Measurements from ENCODE around the gene ADAMTSL3. TPM values are rescaled to one million over a fixed set of nuclear protein-coding genes. Genes with fewer than 3 reads are reported as not detected.
A peak's percentile ranks its signal among the peaks of the same experiment; 100 is the strongest.

ADAMTSL3 gene
- total RNA-seq, 8 experiments from 2014 or later: 0.08 to 53.7 (median 0.32) TPM

DNA sequence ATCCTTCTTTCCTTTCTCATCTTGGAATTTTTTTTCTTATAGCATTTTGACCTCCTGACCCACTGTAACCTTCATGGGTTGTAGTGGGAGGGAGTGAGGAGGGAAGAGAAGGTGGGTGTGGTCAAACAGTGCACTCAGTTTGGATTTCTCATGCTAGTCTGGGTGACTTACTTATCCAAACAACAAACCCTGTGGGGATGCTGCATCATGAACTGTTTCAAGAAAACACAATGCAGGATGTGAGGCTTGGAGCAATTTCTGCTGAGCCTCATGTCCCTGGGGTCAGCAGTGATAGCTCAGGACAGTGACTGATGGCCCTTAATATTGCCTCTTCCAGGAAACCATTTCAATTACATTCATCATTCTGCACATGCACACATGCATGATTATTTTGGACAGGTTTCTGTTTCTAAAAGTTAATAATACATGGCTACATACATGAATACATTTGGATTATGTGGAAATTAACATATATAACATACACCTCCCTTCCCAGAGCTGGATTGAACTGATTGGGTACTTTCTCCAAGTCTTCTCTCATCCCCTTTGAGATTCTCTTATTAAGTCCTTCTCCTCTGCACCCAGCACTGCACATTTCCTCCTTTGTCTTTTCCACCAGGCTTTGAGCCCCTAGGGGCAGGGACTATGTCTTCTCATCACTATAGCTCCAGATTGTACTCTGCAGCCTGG lies 61.2 kb downstream of the ADAMTSL3 start:
- Histone ChIP-seq H3K27ac (no peak overlapping the region), H3K4me1 (replicated peaks in 1 of 2) (no peaks in the 10 kb centered on the region), H3K4me3 (no peak overlapping the region)
- in situ Hi-C loops (cut with MboI; ENCODE audit: low pct_unique_long_range_greater_than_20kb in 2 of 9, low sequenced_read_pairs in 9 of 9, unreplicated experiment in 9 of 9): no loop called here
- ATAC-seq (replicated peaks in 6 of 8): peak in 6 of 8 experiments; percentile 38 to 90 (median 72)

DNA sequence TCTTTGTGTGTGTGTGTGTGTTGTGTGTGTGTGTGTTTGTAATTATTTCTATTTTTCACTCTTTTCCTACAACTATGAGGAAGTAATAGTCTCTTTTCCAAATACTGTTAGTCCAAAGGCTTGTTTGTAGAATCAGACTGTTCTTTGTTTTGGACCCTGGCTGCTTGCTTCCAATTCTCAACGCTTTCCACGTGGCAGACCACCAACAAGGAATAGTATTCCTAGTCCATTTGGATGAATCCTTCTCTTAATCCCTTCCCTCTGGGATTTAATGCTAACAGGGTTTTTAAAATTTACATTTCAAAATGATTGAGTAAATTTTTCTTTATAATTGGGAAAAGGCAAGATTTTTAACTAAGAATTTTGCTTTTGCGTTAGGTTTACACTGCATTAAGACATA lies 62.7 kb downstream of the ADAMTSL3 start:
- no peaks in the 10 kb centered on the region for H3K4me1 ChIP-seq (replicated peaks in 1 of 2)
- H3K4me3 ChIP-seq: no peak overlapping the region
- in situ Hi-C loops (cut with MboI; ENCODE audit: low pct_unique_long_range_greater_than_20kb in 2 of 9, low sequenced_read_pairs in 9 of 9, unreplicated experiment in 9 of 9): no loop called here
- H3K27ac ChIP-seq: no peak overlapping the region
- no peak for ATAC-seq (replicated peaks in 6 of 8)
- 19 to 97% (median 67%) methylated on average over 1 to 3 of the region's 3 CpGs; no CpG with 5 or more reads in 2 of the 10 experiments for WGBS, 10 experiments

DNA sequence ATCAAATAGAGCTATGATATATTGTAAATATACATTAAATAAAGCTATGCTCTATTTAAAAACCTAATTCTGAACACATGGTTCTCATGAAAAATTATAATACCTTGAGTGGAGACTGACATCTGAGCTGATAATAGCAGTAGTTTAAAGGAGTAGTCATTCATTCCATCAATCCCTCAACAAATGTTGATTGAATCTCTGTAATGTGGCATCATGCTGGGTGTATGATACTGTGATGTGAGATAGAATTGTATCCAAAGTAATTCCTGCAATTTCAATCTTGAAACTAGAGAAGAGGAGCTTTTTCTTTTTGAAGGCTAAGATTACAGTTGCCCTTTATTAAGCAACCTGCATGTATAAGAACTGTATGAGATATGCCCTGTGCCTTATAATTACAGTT lies 63.1 kb downstream of the ADAMTSL3 start:
- Histone ChIP-seq H3K4me1 (replicated peaks in 1 of 2) (no peaks in the 10 kb centered on the region), H3K4me3 (no peak overlapping the region), H3K27ac (no peak overlapping the region)
- in situ Hi-C loops (cut with MboI; ENCODE audit: low pct_unique_long_range_greater_than_20kb in 2 of 9, low sequenced_read_pairs in 9 of 9, unreplicated experiment in 9 of 9): no loop called here
- ATAC-seq (replicated peaks in 6 of 8): no peak

DNA sequence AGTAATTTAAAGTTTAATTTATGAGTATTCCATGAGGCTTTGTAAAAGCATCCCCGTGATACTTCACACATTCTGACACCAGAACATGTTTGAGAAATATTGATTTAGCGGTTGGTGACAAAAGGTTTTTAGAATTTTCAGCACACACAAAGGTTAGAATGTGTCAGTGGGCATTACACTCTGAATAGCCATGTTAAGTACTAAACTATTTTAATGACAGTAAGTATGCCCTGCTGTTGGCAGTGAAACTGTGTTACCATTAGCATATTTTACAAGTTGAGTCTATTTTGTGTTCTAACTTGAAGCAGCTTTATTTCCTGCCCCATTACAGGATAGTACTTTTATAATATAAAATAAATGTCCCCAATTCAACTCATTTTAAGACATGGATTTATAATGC lies 66.5 kb downstream of the ADAMTSL3 start:
- in situ Hi-C loops (cut with MboI; ENCODE audit: low pct_unique_long_range_greater_than_20kb in 2 of 9, low sequenced_read_pairs in 9 of 9, unreplicated experiment in 9 of 9): no loop called here
- peak in 2 of 8 experiments; percentile 37 to 67 for ATAC-seq (replicated peaks in 6 of 8)
- WGBS, 10 experiments: 9 to 67% (median 31%) methylated on average over 1 to 2 of the region's 2 CpGs; no CpG with 5 or more reads in 1 of the 10 experiments
- H3K27ac ChIP-seq: no peak overlapping the region
- H3K4me1 ChIP-seq (replicated peaks in 1 of 2): no peaks in the 10 kb centered on the region
- no peak overlapping the region for H3K4me3 ChIP-seq

DNA sequence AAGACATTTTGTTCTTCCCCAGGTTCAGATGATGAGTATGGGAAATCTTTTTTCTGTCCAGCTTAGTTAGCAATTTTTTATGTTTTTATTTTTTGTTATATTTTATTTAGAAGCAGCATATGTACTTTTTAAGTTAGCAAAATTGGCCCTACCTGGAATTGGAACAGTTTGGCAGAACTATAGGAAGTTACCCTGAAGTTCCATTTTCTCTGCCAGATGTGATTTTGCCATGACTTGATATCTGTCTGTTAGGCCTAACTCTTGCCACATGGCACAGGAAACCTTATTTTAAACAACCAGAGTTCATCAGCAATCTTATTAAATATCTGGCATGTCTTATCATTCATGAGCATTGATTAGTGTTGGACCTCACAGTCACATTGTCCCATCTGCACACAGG lies 67.1 kb downstream of the ADAMTSL3 start:
- ATAC-seq (replicated peaks in 6 of 8): no peak
- Histone ChIP-seq H3K4me3 (no peak overlapping the region), H3K27ac (no peak overlapping the region), H3K4me1 (replicated peaks in 1 of 2) (no peaks in the 10 kb centered on the region)
- in situ Hi-C loops (cut with MboI; ENCODE audit: low pct_unique_long_range_greater_than_20kb in 2 of 9, low sequenced_read_pairs in 9 of 9, unreplicated experiment in 9 of 9): no loop called here

DNA sequence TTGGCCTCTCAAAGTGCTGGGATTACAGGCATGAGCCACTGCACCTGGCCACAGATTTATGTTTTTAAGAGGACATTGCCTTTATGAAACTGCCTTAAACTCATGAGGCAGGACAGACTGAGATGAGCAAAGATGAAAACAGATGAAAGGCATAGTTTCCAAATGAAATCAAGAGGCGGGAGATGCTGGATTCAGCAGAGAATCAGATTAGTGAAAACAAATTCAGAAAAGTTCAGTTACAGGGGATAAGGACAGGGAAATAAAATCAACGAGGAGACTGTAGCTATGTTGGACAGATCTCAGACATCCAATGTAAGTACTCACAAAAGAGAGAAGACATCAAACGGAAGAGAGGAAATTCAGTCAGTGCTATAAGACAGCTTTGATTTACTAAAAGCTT lies 68.1 kb downstream of the ADAMTSL3 start:
- no peak for ATAC-seq (replicated peaks in 6 of 8)
- Histone ChIP-seq H3K27ac (no peak overlapping the region), H3K4me1 (replicated peaks in 1 of 2) (no peaks in the 10 kb centered on the region), H3K4me3 (no peak overlapping the region)
- in situ Hi-C loops (cut with MboI; ENCODE audit: low pct_unique_long_range_greater_than_20kb in 2 of 9, low sequenced_read_pairs in 9 of 9, unreplicated experiment in 9 of 9): no loop called here
- WGBS, 10 experiments: 47 to 90% (median 76%) methylated on average over 1 to 3 of the region's 3 CpGs

DNA sequence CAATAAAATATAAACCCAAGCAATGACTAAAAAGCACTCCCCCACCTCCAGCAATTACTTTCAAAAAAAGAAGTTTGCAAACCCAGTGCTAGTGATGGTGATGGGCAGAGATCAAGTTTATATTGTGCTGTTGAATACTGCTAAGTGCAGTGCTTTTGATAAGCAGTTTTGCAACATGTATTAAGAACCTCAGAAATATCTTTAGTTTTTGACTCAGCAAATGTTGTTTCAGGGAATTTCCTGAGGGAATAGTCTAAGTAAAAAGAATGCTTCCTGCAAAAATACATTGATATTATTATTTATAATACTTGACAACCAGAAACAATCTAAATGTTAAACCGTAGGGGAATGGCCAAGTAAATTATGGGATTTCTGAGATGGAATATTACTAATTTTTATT lies 69.3 kb downstream of the ADAMTSL3 start:
- in situ Hi-C loops (cut with MboI; ENCODE audit: low pct_unique_long_range_greater_than_20kb in 2 of 9, low sequenced_read_pairs in 9 of 9, unreplicated experiment in 9 of 9): no loop called here
- Histone ChIP-seq H3K4me3 (no peak overlapping the region), H3K4me1 (replicated peaks in 1 of 2) (no peaks in the 10 kb centered on the region), H3K27ac (no peak overlapping the region)
- no peak for ATAC-seq (replicated peaks in 6 of 8)
- 13 to 91% (median 38%) methylated on average over 1 of the region's 1 CpG; no CpG with 5 or more reads in 3 of the 10 experiments for WGBS, 10 experiments

DNA sequence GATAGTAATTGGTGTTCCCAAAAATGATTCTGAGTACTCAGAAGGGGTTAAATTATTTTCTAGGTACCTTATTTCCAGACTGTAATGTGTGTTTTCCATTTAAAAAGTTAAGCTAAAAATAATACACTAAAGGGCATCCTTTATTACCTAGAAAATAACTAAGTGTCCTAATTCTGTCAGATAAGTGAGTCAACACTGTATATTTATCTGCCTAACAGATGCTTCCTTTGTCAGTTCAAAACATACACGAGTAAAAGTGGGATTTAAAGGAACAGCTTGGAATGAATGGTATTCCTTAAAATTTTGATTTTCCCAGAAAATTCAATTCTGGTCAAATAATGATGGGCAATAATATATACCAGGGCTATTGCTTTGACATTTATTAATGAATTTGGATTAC lies 78.3 kb downstream of the ADAMTSL3 start:
- ATAC-seq (replicated peaks in 6 of 8): no peak
- 0 to 100% (median 29%) methylated on average over 1 of the region's 1 CpG; no CpG with 5 or more reads in 2 of the 10 experiments for WGBS, 10 experiments
- H3K4me3 ChIP-seq: no peak overlapping the region
- no peak overlapping the region for H3K27ac ChIP-seq
- in situ Hi-C loops (cut with MboI; ENCODE audit: low pct_unique_long_range_greater_than_20kb in 2 of 9, low sequenced_read_pairs in 9 of 9, unreplicated experiment in 9 of 9): no loop called here
- no peaks in the 10 kb centered on the region for H3K4me1 ChIP-seq (replicated peaks in 1 of 2)

DNA sequence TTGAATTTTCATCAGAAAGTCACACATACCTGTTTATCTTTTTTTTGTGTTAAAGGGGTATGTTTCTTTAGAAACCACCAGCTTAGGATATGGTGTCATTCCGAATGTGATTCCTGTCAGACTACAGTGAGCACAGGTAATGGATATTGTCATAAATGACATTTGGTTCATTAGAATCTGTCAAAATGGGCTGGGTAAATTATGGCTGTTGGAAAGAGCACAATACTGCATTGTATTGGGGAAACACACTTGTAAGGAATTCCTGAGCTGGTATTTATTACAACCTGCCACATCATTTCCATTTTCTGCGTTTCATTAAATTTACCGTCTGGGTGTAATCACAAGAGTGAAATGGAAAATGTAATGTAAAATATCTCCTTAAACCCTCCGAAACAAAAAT lies 78.8 kb downstream of the ADAMTSL3 start:
- WGBS, 10 experiments: 20 to 100% (median 82%) methylated on average over 1 to 4 of the region's 4 CpGs
- H3K27ac ChIP-seq: no peak overlapping the region
- in situ Hi-C loops (cut with MboI; ENCODE audit: low pct_unique_long_range_greater_than_20kb in 2 of 9, low sequenced_read_pairs in 9 of 9, unreplicated experiment in 9 of 9): no loop called here
- ATAC-seq (replicated peaks in 6 of 8): no peak
- H3K4me3 ChIP-seq: no peak overlapping the region
- no peaks in the 10 kb centered on the region for H3K4me1 ChIP-seq (replicated peaks in 1 of 2)

DNA sequence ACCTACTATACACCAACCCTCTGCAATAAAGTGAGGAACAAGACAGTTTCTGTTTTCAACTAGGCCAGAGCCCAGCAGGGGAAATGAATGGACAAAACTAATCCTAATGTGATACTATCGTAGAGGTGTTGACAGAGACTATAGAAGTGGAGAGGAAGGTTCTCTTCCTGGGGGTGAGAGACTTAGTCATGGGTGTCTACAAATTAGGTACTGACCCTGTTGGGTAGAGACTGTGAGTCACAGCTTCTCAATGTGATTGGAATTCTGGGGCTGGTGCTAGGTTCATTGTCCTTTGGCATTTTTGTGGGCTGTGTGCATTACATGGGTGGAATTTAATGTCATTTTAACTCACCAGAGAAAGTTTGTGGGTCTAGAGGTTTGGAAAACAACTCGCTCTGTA lies 79.3 kb downstream of the ADAMTSL3 start:
- WGBS, 10 experiments: 0 to 88% (median 69%) methylated on average over 1 to 2 of the region's 2 CpGs; no CpG with 5 or more reads in 3 of the 10 experiments
- in situ Hi-C loops (cut with MboI; ENCODE audit: low pct_unique_long_range_greater_than_20kb in 2 of 9, low sequenced_read_pairs in 9 of 9, unreplicated experiment in 9 of 9): no loop called here
- Histone ChIP-seq H3K27ac (no peak overlapping the region), H3K4me1 (replicated peaks in 1 of 2) (no peaks in the 10 kb centered on the region), H3K4me3 (no peak overlapping the region)
- ATAC-seq (replicated peaks in 6 of 8): peak in 2 of 8 experiments; percentile 31 to 94

DNA sequence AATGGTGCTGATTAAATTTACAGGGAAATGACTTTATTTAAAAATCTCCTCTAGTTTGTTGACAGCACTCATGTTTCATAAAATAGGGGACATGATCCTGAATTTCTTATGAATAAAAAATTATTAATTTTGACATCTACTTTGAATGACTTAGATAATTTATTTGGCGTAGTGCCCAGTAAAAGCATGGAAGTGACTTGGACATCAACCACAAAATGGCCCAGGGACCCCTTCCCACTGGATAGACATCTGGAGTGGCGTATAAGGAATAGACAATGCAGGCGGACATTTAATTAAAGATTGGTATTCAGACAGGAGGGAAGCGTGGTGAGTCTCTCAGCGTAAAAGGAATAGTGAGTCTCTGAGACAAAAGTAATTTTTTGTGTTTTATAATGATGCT lies 79.8 kb downstream of the ADAMTSL3 start:
- in situ Hi-C loops (cut with MboI; ENCODE audit: low pct_unique_long_range_greater_than_20kb in 2 of 9, low sequenced_read_pairs in 9 of 9, unreplicated experiment in 9 of 9): no loop called here
- no peak overlapping the region for H3K27ac ChIP-seq
- no peak overlapping the region for H3K4me3 ChIP-seq
- no peaks in the 10 kb centered on the region for H3K4me1 ChIP-seq (replicated peaks in 1 of 2)
- ATAC-seq (replicated peaks in 6 of 8): no peak
- 87 to 100% (median 92%) methylated on average over 3 to 5 of the region's 5 CpGs for WGBS, 10 experiments

DNA sequence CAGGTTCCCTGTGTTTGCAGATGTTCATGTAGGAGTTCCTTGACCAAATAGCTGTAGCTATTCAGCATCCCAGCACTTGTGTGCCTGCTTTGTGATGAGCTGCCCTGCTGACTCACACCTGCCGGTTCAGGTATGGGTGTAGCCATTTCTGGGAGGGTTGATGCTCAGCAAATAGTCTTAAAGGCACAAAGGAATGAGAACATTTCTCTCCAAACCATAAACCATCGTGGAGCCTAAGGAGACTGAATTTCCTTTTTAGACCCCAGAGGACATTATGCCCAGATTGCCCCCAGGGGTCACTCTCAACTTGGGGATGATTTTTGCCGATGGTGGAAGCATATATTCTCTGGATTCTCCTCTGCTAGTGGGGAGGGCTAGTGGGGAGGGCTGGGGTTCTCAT lies 80.6 kb downstream of the ADAMTSL3 start:
- no peak overlapping the region for H3K4me3 ChIP-seq
- in situ Hi-C loops (cut with MboI; ENCODE audit: low pct_unique_long_range_greater_than_20kb in 2 of 9, low sequenced_read_pairs in 9 of 9, unreplicated experiment in 9 of 9): no loop called here
- 33 to 100% (median 50%) methylated on average over 1 to 2 of the region's 3 CpGs; no CpG with 5 or more reads in 5 of the 10 experiments for WGBS, 10 experiments
- H3K27ac ChIP-seq: no peak overlapping the region
- H3K4me1 ChIP-seq (replicated peaks in 1 of 2): no peaks in the 10 kb centered on the region
- ATAC-seq (replicated peaks in 6 of 8): no peak

DNA sequence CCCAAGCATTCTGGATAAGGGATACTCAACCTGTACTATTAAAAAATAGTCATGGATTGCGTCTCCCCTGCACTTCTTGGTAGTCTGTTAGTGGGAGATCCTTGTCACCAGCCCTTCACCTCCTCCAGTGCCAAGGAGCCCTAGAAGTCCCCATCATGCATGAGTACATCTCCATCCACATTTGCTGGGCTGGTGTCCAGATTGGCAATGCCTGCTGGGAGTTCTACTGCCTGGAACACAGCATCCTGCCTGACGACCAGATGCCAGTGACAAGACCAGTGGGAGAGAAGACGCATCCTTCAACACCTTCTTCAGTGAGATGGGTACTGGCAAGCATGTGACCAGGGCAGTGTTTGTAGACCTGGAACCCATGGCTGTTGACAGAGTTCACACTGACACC lies 85.7 kb downstream of the ADAMTSL3 start:
- H3K4me3 ChIP-seq: no peak overlapping the region
- H3K4me1 ChIP-seq (replicated peaks in 1 of 2): no peaks in the 10 kb centered on the region
- 40 to 83% (median 55%) methylated on average over 1 to 3 of the region's 3 CpGs; no CpG with 5 or more reads in 6 of the 10 experiments for WGBS, 10 experiments
- in situ Hi-C loops (cut with MboI; ENCODE audit: low pct_unique_long_range_greater_than_20kb in 2 of 9, low sequenced_read_pairs in 9 of 9, unreplicated experiment in 9 of 9): no loop called here
- H3K27ac ChIP-seq: no peak overlapping the region
- ATAC-seq (replicated peaks in 6 of 8): no peak

DNA sequence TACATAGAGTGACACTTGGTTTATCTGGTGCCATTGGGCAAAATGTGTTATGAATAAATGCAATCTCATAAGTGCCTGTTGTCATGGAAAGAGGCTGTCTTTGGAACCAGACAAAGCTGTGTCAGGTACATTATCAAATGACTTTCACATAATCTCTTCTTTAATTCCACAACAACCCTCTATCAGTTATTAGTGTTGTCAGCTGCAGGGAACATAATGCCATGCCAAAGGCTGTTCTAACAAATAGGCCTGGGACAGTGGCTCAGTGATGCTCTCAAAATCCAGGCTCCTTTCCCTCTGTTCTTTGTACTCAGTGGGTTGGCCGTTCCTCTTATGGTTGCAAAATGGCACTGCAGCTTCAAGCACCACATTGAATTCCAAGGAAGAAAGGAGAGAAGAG lies 91.8 kb downstream of the ADAMTSL3 start:
- in situ Hi-C loops (cut with MboI; ENCODE audit: low pct_unique_long_range_greater_than_20kb in 2 of 9, low sequenced_read_pairs in 9 of 9, unreplicated experiment in 9 of 9): no loop called here
- H3K27ac ChIP-seq: no peak overlapping the region
- WGBS, 10 experiments: 55 to 100% (median 68%) methylated on average over 1 of the region's 1 CpG; no CpG with 5 or more reads in 6 of the 10 experiments
- H3K4me3 ChIP-seq: no peak overlapping the region
- ATAC-seq (replicated peaks in 6 of 8): no peak
- no peaks in the 10 kb centered on the region for H3K4me1 ChIP-seq (replicated peaks in 1 of 2)

All from motor neuron (in vitro differentiated cells).